IPS-20b (cell line): ENCODE results near the gene HBE1.

Source experiments
- H3K27ac ChIP-seq: one replicate; pipeline ENCODE4 v1.5.1; 2013; ENCODE audit warnings: low read length
- H3K27me3 ChIP-seq: 2 replicates; pipeline ENCODE4 v1.6.1; 2013; ENCODE audit warnings: mild to moderate bottlenecking, low read length, inconsistent platforms; ENCODE audit not compliant: insufficient read depth
- H3K36me3 ChIP-seq: 2 replicates; pipeline ENCODE4 v1.6.1; 2013; ENCODE audit warnings: low read depth, mild to moderate bottlenecking, inconsistent platforms, low read length, moderate library complexity; ENCODE audit not compliant: insufficient read depth
- H3K4me1 ChIP-seq: 2 replicates; pipeline ENCODE4 v1.6.1; 2013; ENCODE audit warnings: mild to moderate bottlenecking, control low read depth, inconsistent platforms, low read length, moderate library complexity; ENCODE audit not compliant: insufficient read depth
- H3K4me3 ChIP-seq: 2 replicates; pipeline ENCODE4 v1.5.1; 2013; ENCODE audit warnings: mild to moderate bottlenecking, low read length, inconsistent platforms
- H3K9ac ChIP-seq: 2 replicates; pipeline ENCODE4 v1.6.1; 2013; ENCODE audit warnings: low read depth, mild to moderate bottlenecking, inconsistent platforms, low read length, moderate library complexity
- H3K9me3 ChIP-seq: 2 replicates; pipeline ENCODE4 v1.6.1; 2013; ENCODE audit warnings: mild to moderate bottlenecking, low read depth, low read length, inconsistent platforms; ENCODE audit not compliant: insufficient read depth

The HBE1 gene

GRCh38 chr11:5240056-5240455 lies 29.7 kb downstream of the HBE1 start:
- H3K9me3 ChIP-seq: no peaks in the 10 kb centered on the region
- H3K9ac ChIP-seq: no peak overlapping the region
- no peaks in the 10 kb centered on the region for H3K36me3 ChIP-seq
- H3K27me3 ChIP-seq: no peaks in the 10 kb centered on the region
- H3K27ac ChIP-seq: no peak overlapping the region
- H3K4me1 ChIP-seq: no peaks in the 10 kb centered on the region
- no peak overlapping the region for H3K4me3 ChIP-seq

- no peaks in the 10 kb centered on the region for H3K9me3 ChIP-seq
- no peak overlapping the region for H3K27ac ChIP-seq
- no peaks in the 10 kb centered on the region for H3K27me3 ChIP-seq
- no peaks in the 10 kb centered on the region for H3K4me1 ChIP-seq
- H3K4me3 ChIP-seq: no peak overlapping the region
- H3K36me3 ChIP-seq: no peaks in the 10 kb centered on the region
- no peak overlapping the region for H3K9ac ChIP-seq
These were observed 30.7 kb downstream of the HBE1 start for GRCh38 chr11:5239046-5239445.

- no peak overlapping the region for H3K27ac ChIP-seq
- H3K9me3 ChIP-seq: no peaks in the 10 kb centered on the region
- H3K4me3 ChIP-seq: no peak overlapping the region
- H3K9ac ChIP-seq: no peak overlapping the region
- H3K4me1 ChIP-seq: no peaks in the 10 kb centered on the region
- no peaks in the 10 kb centered on the region for H3K27me3 ChIP-seq
- no peaks in the 10 kb centered on the region for H3K36me3 ChIP-seq
These were observed 31.3 kb downstream of the HBE1 start for GRCh38 chr11:5238486-5238885.

- H3K9me3 ChIP-seq: no peaks in the 10 kb centered on the region
- H3K4me1 ChIP-seq: no peaks in the 10 kb centered on the region
- H3K9ac ChIP-seq: no peak overlapping the region
- H3K4me3 ChIP-seq: no peak overlapping the region
- no peak overlapping the region for H3K27ac ChIP-seq
- H3K36me3 ChIP-seq: no peaks in the 10 kb centered on the region
- no peaks in the 10 kb centered on the region for H3K27me3 ChIP-seq
These were observed 32.3 kb downstream of the HBE1 start for GRCh38 chr11:5237420-5237819.

- Histone ChIP-seq H3K27ac (no peak overlapping the region), H3K9me3 (no peaks in the 10 kb centered on the region), H3K4me1 (no peaks in the 10 kb centered on the region), H3K4me3 (no peak overlapping the region), H3K27me3 (no peaks in the 10 kb centered on the region), H3K9ac (no peak overlapping the region), H3K36me3 (no peaks in the 10 kb centered on the region)
These were observed 34.2 kb downstream of the HBE1 start for GRCh38 chr11:5235364-5236095.

GRCh38 chr11:5234381-5234834 lies 35.3 kb downstream of the HBE1 start, which contains the start of gene HBD:
HBD (minus strand) TSS chr11:5234483; CDS start chr11:5234433, 50 bp downstream.
- H3K27me3 ChIP-seq: no peaks in the 10 kb centered on the region
- no peak within 1 kb of the TSS for H3K9ac ChIP-seq
- H3K27ac ChIP-seq: no peak within 1 kb of the TSS
- H3K4me3 ChIP-seq: no peak within 1 kb of the TSS
- H3K36me3 ChIP-seq: no peaks in the 10 kb centered on the region
- no peaks in the 10 kb centered on the region for H3K4me1 ChIP-seq
- H3K9me3 ChIP-seq: no peaks in the 10 kb centered on the region

GRCh38 chr11:5233307-5233706 lies 36.4 kb downstream of the HBE1 start:
- H3K27ac ChIP-seq: no peak overlapping the region

GRCh38 chr11:5232821-5233220 lies 36.9 kb downstream of the HBE1 start:
- Histone ChIP-seq H3K9me3 (no peaks in the 10 kb centered on the region), H3K36me3 (no peaks in the 10 kb centered on the region)

More at GRCh38 chr11:5233307-5233706, 36.4 kb downstream of the HBE1 start:
- no peak overlapping the region for H3K9ac ChIP-seq
- H3K27me3 ChIP-seq: no peaks in the 10 kb centered on the region
- no peaks in the 10 kb centered on the region for H3K36me3 ChIP-seq
- H3K4me3 ChIP-seq: no peak overlapping the region
- no peaks in the 10 kb centered on the region for H3K9me3 ChIP-seq
- no peaks in the 10 kb centered on the region for H3K4me1 ChIP-seq

GRCh38 chr11:5232176-5232575 lies 37.6 kb downstream of the HBE1 start:
- Histone ChIP-seq H3K27ac (no peak overlapping the region), H3K36me3 (no peaks in the 10 kb centered on the region), H3K4me3 (no peak overlapping the region), H3K9me3 (no peaks in the 10 kb centered on the region), H3K4me1 (no peaks in the 10 kb centered on the region), H3K27me3 (no peaks in the 10 kb centered on the region), H3K9ac (no peak overlapping the region)

More at GRCh38 chr11:5232821-5233220, 36.9 kb downstream of the HBE1 start:
- Histone ChIP-seq H3K27ac (no peak overlapping the region), H3K9ac (no peak overlapping the region), H3K4me3 (no peak overlapping the region), H3K27me3 (no peaks in the 10 kb centered on the region), H3K4me1 (no peaks in the 10 kb centered on the region)

- H3K4me1 ChIP-seq: no peaks in the 10 kb centered on the region
- H3K27me3 ChIP-seq: no peaks in the 10 kb centered on the region
- no peak overlapping the region for H3K27ac ChIP-seq
These were observed 38.6 kb downstream of the HBE1 start for GRCh38 chr11:5231111-5231510.

GRCh38 chr11:5230266-5230665 lies 39.5 kb downstream of the HBE1 start:
- H3K4me3 ChIP-seq: no peak overlapping the region
- H3K9me3 ChIP-seq: no peaks in the 10 kb centered on the region
- H3K36me3 ChIP-seq: no peaks in the 10 kb centered on the region

More at GRCh38 chr11:5231111-5231510, 38.6 kb downstream of the HBE1 start:
- no peaks in the 10 kb centered on the region for H3K9me3 ChIP-seq
- no peaks in the 10 kb centered on the region for H3K36me3 ChIP-seq
- no peak overlapping the region for H3K9ac ChIP-seq
- H3K4me3 ChIP-seq: no peak overlapping the region

GRCh38 chr11:5229796-5230195 lies 39.9 kb downstream of the HBE1 start:
- H3K4me1 ChIP-seq: no peaks in the 10 kb centered on the region

More at GRCh38 chr11:5230266-5230665, 39.5 kb downstream of the HBE1 start:
- Histone ChIP-seq H3K27ac (no peak overlapping the region), H3K9ac (no peak overlapping the region), H3K4me1 (no peaks in the 10 kb centered on the region), H3K27me3 (no peaks in the 10 kb centered on the region)

More at GRCh38 chr11:5229796-5230195, 39.9 kb downstream of the HBE1 start:
- no peak overlapping the region for H3K4me3 ChIP-seq
- no peaks in the 10 kb centered on the region for H3K36me3 ChIP-seq
- no peaks in the 10 kb centered on the region for H3K9me3 ChIP-seq
- no peak overlapping the region for H3K27ac ChIP-seq
- no peak overlapping the region for H3K9ac ChIP-seq
- no peaks in the 10 kb centered on the region for H3K27me3 ChIP-seq
